ENCODE measurements around the gene HDAC6. TPM values are rescaled to one million over a fixed set of nuclear protein-coding genes. Genes with fewer than 3 reads are reported as not detected.

The HDAC6 gene
- total and polyA plus RNA-seq, 2 donors (not counting 3 experiments of a cell fraction or from before 2014, with no cell fraction given) = 43.7 to 58.4 TPM

DNA sequence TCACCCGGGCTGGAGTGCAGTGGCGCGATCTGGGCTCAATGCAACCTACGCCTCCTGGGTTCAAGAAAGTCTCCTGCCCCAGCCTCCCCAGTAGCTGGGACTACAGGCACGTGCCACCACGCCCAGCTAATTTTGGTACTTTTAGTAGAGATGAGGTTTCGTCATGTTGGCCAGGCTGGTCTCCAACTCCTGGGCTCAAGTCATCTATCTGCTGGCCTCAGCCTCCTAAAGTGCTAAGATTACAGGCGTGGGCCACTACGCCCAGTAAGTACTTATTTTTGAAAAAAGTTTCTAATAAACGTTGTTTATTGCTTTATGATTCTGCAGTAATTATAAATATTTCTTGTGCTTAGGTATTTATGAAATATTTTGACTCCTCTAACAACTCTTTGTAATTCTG is 37.8 kb downstream of the HDAC6 start:
- intact Hi-C loops (cut with micrococcal nuclease) (no loop called here), dilution Hi-C loops (cut with MboI; ENCODE audit: extremely low pct_ligation_motif_present, low sequenced_read_pairs) (no loop called here)
- H3K9me1 ChIP-seq (replicated peaks; ENCODE audit: control insufficient read depth, extremely low read depth, insufficient read depth, low read length) = no peaks in the 10 kb centered on the region
- H3K79me2 ChIP-seq (ENCODE audit: control insufficient read depth, insufficient read depth, low read length) = no peaks in the 10 kb centered on the region
- H3K4me1 ChIP-seq (ENCODE audit: control insufficient read depth, extremely low read depth, insufficient read depth, low read length) = no peaks in the 10 kb centered on the region
- no TSS peak for BruUV-seq (replicated peaks)
- FAIRE-seq = no peak
- no peaks in the 10 kb centered on the region for H3K9me3 ChIP-seq (replicated peaks; ENCODE audit: control insufficient read depth, insufficient read depth, low read length)
- H3K36me3 ChIP-seq (ENCODE audit: control insufficient read depth in 2 of 2, extremely low read depth in 1 of 2, insufficient read depth in 2 of 2, low read length in 2 of 2) = no peaks in the 10 kb centered on the region
- no peak for DNase-seq (ENCODE audit: low read depth, low spot score)
- ChIA-PET CTCF (no interaction called here), POLR2A (no interaction called here)
- H3K27ac ChIP-seq (ENCODE audit: insufficient read depth, low read depth, low read length) = no peak overlapping the region
- peaks cover 9 to 11% of the 10 kb centered on the region in 2 experiments for H3K27me3 ChIP-seq (ENCODE audit: control insufficient read depth in 2 of 2, insufficient read depth in 2 of 2, low read length in 2 of 2)
- no peak overlapping the region for H3K4me3 ChIP-seq (replicated peaks in 1 of 3; ENCODE audit: insufficient read depth in 1 of 3, low read depth in 1 of 3, low read length in 3 of 3)
- TF ChIP-seq EZH2 (IDR thresholded peaks at IDR 0.05; ENCODE audit: borderline replicate concordance, low read depth, low read length, severe bottlenecking) = no peak
- TF ChIP-seq POLR2A (IDR thresholded peaks at IDR 0.05; ENCODE audit: low read depth, low read length) = no peak
- no peak for TF ChIP-seq JUN (IDR thresholded peaks at IDR 0.05; ENCODE audit: borderline replicate concordance, insufficient read depth, insufficient read length, low read depth)
- TF ChIP-seq, protein P1, sequence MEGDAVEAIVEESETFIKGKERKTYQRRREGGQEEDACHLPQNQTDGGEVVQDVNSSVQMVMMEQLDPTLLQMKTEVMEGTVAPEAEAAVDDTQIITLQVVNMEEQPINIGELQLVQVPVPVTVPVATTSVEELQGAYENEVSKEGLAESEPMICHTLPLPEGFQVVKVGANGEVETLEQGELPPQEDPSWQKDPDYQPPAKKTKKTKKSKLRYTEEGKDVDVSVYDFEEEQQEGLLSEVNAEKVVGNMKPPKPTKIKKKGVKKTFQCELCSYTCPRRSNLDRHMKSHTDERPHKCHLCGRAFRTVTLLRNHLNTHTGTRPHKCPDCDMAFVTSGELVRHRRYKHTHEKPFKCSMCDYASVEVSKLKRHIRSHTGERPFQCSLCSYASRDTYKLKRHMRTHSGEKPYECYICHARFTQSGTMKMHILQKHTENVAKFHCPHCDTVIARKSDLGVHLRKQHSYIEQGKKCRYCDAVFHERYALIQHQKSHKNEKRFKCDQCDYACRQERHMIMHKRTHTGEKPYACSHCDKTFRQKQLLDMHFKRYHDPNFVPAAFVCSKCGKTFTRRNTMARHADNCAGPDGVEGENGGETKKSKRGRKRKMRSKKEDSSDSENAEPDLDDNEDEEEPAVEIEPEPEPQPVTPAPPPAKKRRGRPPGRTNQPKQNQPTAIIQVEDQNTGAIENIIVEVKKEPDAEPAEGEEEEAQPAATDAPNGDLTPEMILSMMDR (IDR thresholded peaks at IDR 0.05; ENCODE audit: extremely low read depth in 1 of 2, insufficient read depth in 1 of 2, low read depth in 1 of 2, low read length in 2 of 2) = no peak
- TF ChIP-seq MAX (IDR thresholded peaks at IDR 0.05; ENCODE audit: insufficient read depth, insufficient read length) = no peak
- TF ChIP-seq FOS (IDR thresholded peaks at IDR 0.05; ENCODE audit: borderline replicate concordance, insufficient read depth, low read length) = no peak
- H2AFZ ChIP-seq (ENCODE audit: low read depth, low read length) = no peak overlapping the region
- no peaks in the 10 kb centered on the region for H4K20me1 ChIP-seq (replicated peaks; ENCODE audit: control insufficient read depth, extremely low read depth, insufficient read depth, low read length)
- H3K9ac ChIP-seq (replicated peaks; ENCODE audit: extremely low read depth, insufficient read depth, low read length) = no peak overlapping the region
- no peak overlapping the region for H3K4me2 ChIP-seq (ENCODE audit: insufficient read depth, low read length)

- Histone ChIP-seq H3K36me3 (ENCODE audit: control insufficient read depth in 2 of 2, extremely low read depth in 1 of 2, insufficient read depth in 2 of 2, low read length in 2 of 2) (no peaks in the 10 kb centered on the region), H3K27ac (ENCODE audit: insufficient read depth, low read depth, low read length) (no peak overlapping the region), H3K4me3 (replicated peaks in 1 of 3; ENCODE audit: insufficient read depth in 1 of 3, low read depth in 1 of 3, low read length in 3 of 3) (no peak overlapping the region), H3K9me1 (replicated peaks; ENCODE audit: control insufficient read depth, extremely low read depth, insufficient read depth, low read length) (no peaks in the 10 kb centered on the region), H4K20me1 (replicated peaks; ENCODE audit: control insufficient read depth, extremely low read depth, insufficient read depth, low read length) (no peaks in the 10 kb centered on the region), H3K9ac (replicated peaks; ENCODE audit: extremely low read depth, insufficient read depth, low read length) (no peak overlapping the region), H3K79me2 (ENCODE audit: control insufficient read depth, insufficient read depth, low read length) (no peaks in the 10 kb centered on the region), H2AFZ (ENCODE audit: low read depth, low read length) (no peak overlapping the region), H3K27me3 (ENCODE audit: control insufficient read depth in 2 of 2, insufficient read depth in 2 of 2, low read length in 2 of 2) (no peaks in the 10 kb centered on the region), H3K9me3 (replicated peaks; ENCODE audit: control insufficient read depth, insufficient read depth, low read length) (no peaks in the 10 kb centered on the region), H3K4me1 (ENCODE audit: control insufficient read depth, extremely low read depth, insufficient read depth, low read length) (no peaks in the 10 kb centered on the region), H3K4me2 (ENCODE audit: insufficient read depth, low read length) (no peak overlapping the region)
- ChIA-PET CTCF (no interaction called here), POLR2A (no interaction called here)
- dilution Hi-C loops (cut with MboI; ENCODE audit: extremely low pct_ligation_motif_present, low sequenced_read_pairs) = no loop called here
- FAIRE-seq (no peak), DNase-seq (ENCODE audit: low read depth, low spot score) (no peak)
- TF ChIP-seq, protein P1 (IDR thresholded peaks at IDR 0.05; ENCODE audit: extremely low read depth in 1 of 2, insufficient read depth in 1 of 2, low read depth in 1 of 2, low read length in 2 of 2) = no peak
- TF ChIP-seq JUN (IDR thresholded peaks at IDR 0.05; ENCODE audit: borderline replicate concordance, insufficient read depth, insufficient read length, low read depth) (no peak), POLR2AphosphoS5 (IDR thresholded peaks at IDR 0.05; ENCODE audit: insufficient read depth, low read depth, low read length) (no peak), GATA2 (IDR thresholded peaks at IDR 0.05; ENCODE audit: insufficient read depth, insufficient read length, low read depth, low read length) (no peak), MYC (IDR thresholded peaks at IDR 0.05; ENCODE audit: low read depth, low read length) (no peak), EZH2 (IDR thresholded peaks at IDR 0.05; ENCODE audit: borderline replicate concordance, low read depth, low read length, severe bottlenecking) (no peak), POLR2A (IDR thresholded peaks at IDR 0.05; ENCODE audit: low read depth, low read length) (no peak), MAX (IDR thresholded peaks at IDR 0.05; ENCODE audit: insufficient read depth, insufficient read length) (no peak)
- intact Hi-C loops (cut with micrococcal nuclease) = no loop called here
- BruUV-seq (replicated peaks) = no TSS peak
These were observed 47.0 kb downstream of the HDAC6 start for GRCh38 chrX:48848847-48849246.
